CD4-positive, alpha-beta T cell (primary cell): ENCODE results near the gene GPX3. TPM values are rescaled to one million over a fixed set of nuclear protein-coding genes. Genes with fewer than 3 reads are reported as not detected.

ENCODE experiments used
- ATAC-seq: fragments of 200-7000 bp; cut with Tn5 transposase; one replicate; pipeline ENCODE4 v1.10.0; 2022; ENCODE audit warnings: mild to moderate bottlenecking; ENCODE audit not compliant: poor library complexity
- CTCF ChIA-PET: fragments of 350-600 bp; sonication (Branson Sonifier 250); formaldehyde crosslinking; loops from one replicate; lab custom pipeline; 2021; ENCODE audit warnings: antibody characterized with exemption, inconsistent platforms; lab: Charles Lee
- POLR2A ChIA-PET: fragments of 350-600 bp; sonication (Branson Sonifier 250); formaldehyde crosslinking; loops from one replicate; lab custom pipeline; 2021; ENCODE audit warnings: antibody characterized with exemption, inconsistent platforms; lab: Charles Lee
- DNase-seq, 14 experiments: peaks; one replicate each; pipeline ENCODE4 v3.0.0-alpha.2; 2013 to 2020; ENCODE audit warnings: mixed read lengths in 2 of 14
- H3K27ac ChIP-seq, 2 donors: one replicate each; pipeline versions ENCODE4 v1.5.1 to v1.7.0; 2013; ENCODE audit warnings: low read length in 2 of 2, low read depth in 1 of 2, mild to moderate bottlenecking in 1 of 2
- H3K27me3 ChIP-seq, 2 experiments: 1 replicate in 1 of 2; 2 replicates in 1 of 2; pipeline versions ENCODE4 v1.6.1 to v1.7.0; 2013; ENCODE audit warnings: low read length in 2 of 2, control low read depth in 1 of 2, mild to moderate bottlenecking in 1 of 2, moderate library complexity in 1 of 2; ENCODE audit not compliant: insufficient read depth in 2 of 2, control insufficient read depth in 1 of 2
- H3K36me3 ChIP-seq: one replicate; pipeline ENCODE4 v1.6.1; 2013; ENCODE audit warnings: low read length, control low read depth; ENCODE audit not compliant: insufficient read depth
- H3K4me1 ChIP-seq: one replicate; pipeline ENCODE4 v1.6.1; 2013; ENCODE audit warnings: low read length, control low read depth; ENCODE audit not compliant: insufficient read depth
- H3K4me3 ChIP-seq: one replicate; pipeline ENCODE4 v1.5.1; 2013; ENCODE audit warnings: mild to moderate bottlenecking, low read length, moderate library complexity
- H3K9me3 ChIP-seq, 2 experiments: 1 replicate in 1 of 2; 2 replicates in 1 of 2; pipeline versions ENCODE4 v1.6.1 to v1.7.0; 2013; ENCODE audit warnings: low read length in 2 of 2, mild to moderate bottlenecking in 2 of 2, control low read depth in 1 of 2, moderate library complexity in 1 of 2; ENCODE audit not compliant: control insufficient read depth in 1 of 2, insufficient read depth in 1 of 2
- H3K27ac Mint-ChIP-seq: one replicate; pipeline ENCODE4 v1.8.0; 2020; ENCODE audit warnings: mixed read lengths
- H3K27me3 Mint-ChIP-seq: one replicate; pipeline ENCODE4 v1.8.0; 2021; ENCODE audit warnings: mixed read lengths
- H3K36me3 Mint-ChIP-seq: one replicate; pipeline ENCODE4 v1.8.0; 2021; ENCODE audit warnings: low read depth, mixed read lengths
- H3K4me1 Mint-ChIP-seq: one replicate; pipeline ENCODE4 v1.8.0; 2021; ENCODE audit warnings: low read depth, mixed read lengths
- H3K4me3 Mint-ChIP-seq: one replicate; pipeline ENCODE4 v1.8.0; 2020; ENCODE audit warnings: mild to moderate bottlenecking, mixed read lengths
- H3K9me3 Mint-ChIP-seq: one replicate; pipeline ENCODE4 v1.8.0; 2020; ENCODE audit warnings: mixed read lengths
- CTCF ChIP-seq: fragments of 200-600 bp; IDR thresholded peaks from one replicate; pipeline ENCODE4 v1.8.0; 2022; ENCODE audit warnings: antibody characterized with exemption, mild to moderate bottlenecking
- intact Hi-C, 2 experiments: fragments of 100-400 bp; cut with DNase I in 1 of 2; cut with micrococcal nuclease in 1 of 2; formaldehyde crosslinking; loops; one replicate each; pipeline versions ENCODE4 v1.15.1 to v1.9.0; 2023 to 2025; cut with DNase I, micrococcal nuclease
- total RNA-seq, 174 experiments: library from RNA in 2 of 174; stranded (reverse) in 2 of 174; gene quantifications; one replicate each; pipeline ENCODE4 v1.2.3 and lab custom pipeline; 2021 to 2026

GPX3 gene
- total RNA-seq, 2 experiments from 2014 or later: 0.58 TPM; not detected in 1

DNA sequence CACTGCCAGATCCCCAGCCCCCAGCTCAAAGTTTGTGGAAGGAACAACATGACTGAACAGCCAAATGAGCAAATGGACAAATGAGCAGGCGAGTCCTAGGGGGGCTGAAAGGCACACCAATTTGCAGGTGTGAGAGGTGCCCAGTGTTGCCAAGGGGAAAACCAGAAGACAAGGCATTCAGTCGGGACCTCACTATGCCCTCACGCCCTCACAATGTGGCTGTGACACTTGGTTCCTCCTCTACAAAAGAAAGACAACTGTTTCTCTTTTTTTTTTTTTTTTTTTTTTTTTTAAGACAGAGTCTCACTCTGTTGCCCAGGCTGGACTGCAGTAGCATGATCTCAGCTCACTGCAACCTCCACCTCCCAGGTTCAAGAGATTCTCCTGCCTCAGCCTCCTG lies 32.4 kb downstream of the GPX3 start:
- CTCF ChIA-PET: interaction anchor here (0.6 to 8.8 kb wide), 3 partner anchors 63 to 112 kb away, joined by 3 to 126 read pairs (median 5); no protein-coding TSS in a partner anchor
- Histone ChIP-seq H3K9me3 (no peaks in the 10 kb centered on the region), H3K4me3 (no peak overlapping the region), H3K27me3 (no peaks in the 10 kb centered on the region), H3K36me3 (peaks cover 95% of the 10 kb centered on the region), H3K27ac (no peak overlapping the region), H3K4me1 (peaks cover 12% of the 10 kb centered on the region)
- Mint-ChIP-seq H3K27ac (peak overlapping the region; percentile 36), H3K36me3 (peaks cover 94% of the 10 kb centered on the region), H3K27me3 (no peaks in the 10 kb centered on the region), H3K4me1 (peaks cover 12% of the 10 kb centered on the region), H3K9me3 (no peaks in the 10 kb centered on the region), H3K4me3 (no peak overlapping the region)
- DNase-seq (no peak), ATAC-seq (no peak)
- TF ChIP-seq CTCF: no peak
- POLR2A ChIA-PET: interaction anchor here (1.0 to 1.9 kb wide), 2 partner anchors 13 to 63 kb away, joined by 3 to 15 read pairs; no protein-coding TSS in a partner anchor
- intact Hi-C loops: loop anchor here in 1 of 2 experiments (5.0 kb wide), 1 partner anchor 184 kb away; no protein-coding TSS in a partner anchor

GRCh38 chr5:151053796-151054462 lies 33.5 kb downstream of the GPX3 start:
- TF ChIP-seq CTCF: no peak
- Mint-ChIP-seq H3K4me3 (no peak overlapping the region), H3K27me3 (no peaks in the 10 kb centered on the region), H3K36me3 (peaks cover 94% of the 10 kb centered on the region), H3K4me1 (peaks cover 12% of the 10 kb centered on the region), H3K9me3 (no peaks in the 10 kb centered on the region), H3K27ac (no peak overlapping the region)
- intact Hi-C loops: loop anchor here in 1 of 2 experiments (5.0 kb wide), 1 partner anchor 183 kb away; no protein-coding TSS in a partner anchor
- DNase-seq (peak in 1 of 14 experiments; percentile 38), ATAC-seq (no peak)
- Histone ChIP-seq H3K27me3 (no peaks in the 10 kb centered on the region), H3K36me3 (peaks cover 95% of the 10 kb centered on the region), H3K27ac (no peak overlapping the region), H3K4me3 (no peak overlapping the region), H3K4me1 (peaks cover 19% of the 10 kb centered on the region), H3K9me3 (no peaks in the 10 kb centered on the region)
- POLR2A ChIA-PET: interaction anchor here (0.8 kb wide), 1 partner anchor 28 kb away, joined by 3 read pairs; no protein-coding TSS in a partner anchor
- CTCF ChIA-PET: interaction anchor here (8.8 kb wide), 1 partner anchor 62 kb away, joined by 126 read pairs; no protein-coding TSS in a partner anchor

DNA sequence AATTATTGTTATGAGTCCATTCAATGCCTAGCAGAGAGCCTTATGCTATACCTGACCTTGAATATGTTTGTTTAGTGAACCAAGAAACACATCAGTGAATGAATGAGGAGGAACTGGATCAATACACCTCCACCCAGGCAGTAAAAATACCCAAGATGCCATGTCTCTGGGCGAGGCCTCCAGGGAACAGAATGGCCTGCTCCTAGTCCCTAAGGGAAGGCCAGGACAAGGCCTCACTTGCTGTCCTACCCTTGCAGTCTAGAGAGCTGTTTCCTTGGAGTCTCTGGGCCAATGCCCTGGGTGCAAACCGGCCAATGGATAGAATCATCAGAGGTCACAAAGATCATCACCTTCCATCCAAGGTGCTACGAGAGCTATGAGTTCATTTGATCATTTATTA lies 34.3 kb downstream of the GPX3 start:
- TF ChIP-seq CTCF: no peak
- no peaks in the 10 kb centered on the region for H3K27me3 Mint-ChIP-seq
- no peak overlapping the region for H3K4me3 Mint-ChIP-seq
- no peak overlapping the region for H3K4me3 ChIP-seq
- H3K9me3 Mint-ChIP-seq: no peaks in the 10 kb centered on the region
- DNase-seq: no peak
- peaks cover 94% of the 10 kb centered on the region for H3K36me3 ChIP-seq
- H3K4me1 ChIP-seq: peaks cover 26% of the 10 kb centered on the region
- intact Hi-C loops: loop anchor here in 1 of 2 experiments (5.0 kb wide), 1 partner anchor 183 kb away; no protein-coding TSS in a partner anchor
- POLR2A ChIA-PET: no interaction called here
- H3K27ac ChIP-seq: no peak overlapping the region
- H3K27me3 ChIP-seq: no peaks in the 10 kb centered on the region
- peaks cover 94% of the 10 kb centered on the region for H3K36me3 Mint-ChIP-seq
- no peak for ATAC-seq
- peaks cover 20% of the 10 kb centered on the region for H3K4me1 Mint-ChIP-seq
- CTCF ChIA-PET: interaction anchor here (8.8 kb wide), 1 partner anchor 61 kb away, joined by 126 read pairs; no protein-coding TSS in a partner anchor
- no peaks in the 10 kb centered on the region for H3K9me3 ChIP-seq
- H3K27ac Mint-ChIP-seq: no peak overlapping the region
